HFF-Myc (cell line): Measurements from ENCODE around the gene TESK2.
A peak's percentile ranks its signal among the peaks of the same experiment; 100 is the strongest.
"Not testable (repeated sequence)": the region's sequence is repeated elsewhere in the genome, so short reads cannot be mapped to it uniquely, and the experiment has no call there.

ENCODE experiments used
- DNase-seq: peaks from one replicate; pipeline ENCODE4 v3.0.0-alpha.2; 2011; ENCODE audit warnings: low read depth; ENCODE audit errors: extremely low read depth
- H3K4me3 ChIP-seq: replicated peaks from 2 replicates; pipeline ENCODE4 v1.5.1; 2011; ENCODE audit warnings: low read depth, mild to moderate bottlenecking, control low read depth, low read length
- TF ChIP-seq, protein P1 (sequence below): IDR thresholded peaks from 2 replicates; pipeline ENCODE4 v1.5.1; 2012; ENCODE audit warnings: mild to moderate bottlenecking, low read depth, low read length, control low read depth; ENCODE audit errors: missing control alignments

TESK2 gene, protein sequence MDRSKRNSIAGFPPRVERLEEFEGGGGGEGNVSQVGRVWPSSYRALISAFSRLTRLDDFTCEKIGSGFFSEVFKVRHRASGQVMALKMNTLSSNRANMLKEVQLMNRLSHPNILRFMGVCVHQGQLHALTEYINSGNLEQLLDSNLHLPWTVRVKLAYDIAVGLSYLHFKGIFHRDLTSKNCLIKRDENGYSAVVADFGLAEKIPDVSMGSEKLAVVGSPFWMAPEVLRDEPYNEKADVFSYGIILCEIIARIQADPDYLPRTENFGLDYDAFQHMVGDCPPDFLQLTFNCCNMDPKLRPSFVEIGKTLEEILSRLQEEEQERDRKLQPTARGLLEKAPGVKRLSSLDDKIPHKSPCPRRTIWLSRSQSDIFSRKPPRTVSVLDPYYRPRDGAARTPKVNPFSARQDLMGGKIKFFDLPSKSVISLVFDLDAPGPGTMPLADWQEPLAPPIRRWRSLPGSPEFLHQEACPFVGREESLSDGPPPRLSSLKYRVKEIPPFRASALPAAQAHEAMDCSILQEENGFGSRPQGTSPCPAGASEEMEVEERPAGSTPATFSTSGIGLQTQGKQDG

DNA sequence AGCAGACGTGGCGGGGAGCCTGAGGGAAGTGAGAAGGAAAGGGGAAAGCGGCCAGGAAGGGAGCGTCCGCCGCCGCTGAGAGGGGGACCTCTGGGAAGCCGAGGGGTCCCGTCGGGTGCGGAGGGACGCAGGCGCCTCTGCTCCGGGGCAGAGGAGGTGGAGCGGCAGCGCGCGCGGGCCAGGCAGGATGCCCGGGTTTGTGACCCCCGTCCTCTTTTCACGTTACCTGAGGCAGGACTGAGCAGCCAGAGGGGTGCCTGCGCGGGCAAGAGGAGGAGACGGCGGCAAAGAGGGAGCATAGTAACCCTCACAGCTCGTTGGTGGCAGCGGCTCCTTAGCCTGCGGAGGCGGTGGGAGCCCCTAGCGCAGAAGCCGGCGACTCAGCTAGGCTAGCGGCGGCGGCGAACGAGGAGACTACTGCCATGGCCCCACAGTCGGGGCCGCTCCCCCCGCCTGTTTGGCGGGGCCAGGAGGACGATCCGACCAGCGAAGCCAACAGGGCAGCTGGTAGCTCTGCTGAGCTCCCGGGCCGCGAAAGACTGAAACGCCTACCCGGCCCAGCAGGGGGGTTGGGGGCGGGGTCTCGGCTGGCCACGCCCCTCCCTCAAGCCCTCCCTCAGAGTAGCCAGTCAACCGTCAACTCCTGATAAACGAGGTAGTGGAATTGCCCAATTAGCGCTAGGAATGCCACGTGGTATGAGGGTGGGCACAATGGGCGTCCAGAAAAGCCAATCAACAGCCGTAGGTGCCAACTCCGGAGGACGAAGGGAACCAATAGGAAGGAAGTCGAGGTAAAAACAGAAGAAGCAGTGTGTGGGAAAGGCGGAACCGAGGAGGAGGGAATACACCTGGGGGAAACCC lies at the start of gene TESK2:
TSS of gene TESK2 (minus strand) at position 538 of the 861 bp plus-strand sequence. CDS start 33,378 bp downstream, outside the sequence.
- TF ChIP-seq, protein P1, sequence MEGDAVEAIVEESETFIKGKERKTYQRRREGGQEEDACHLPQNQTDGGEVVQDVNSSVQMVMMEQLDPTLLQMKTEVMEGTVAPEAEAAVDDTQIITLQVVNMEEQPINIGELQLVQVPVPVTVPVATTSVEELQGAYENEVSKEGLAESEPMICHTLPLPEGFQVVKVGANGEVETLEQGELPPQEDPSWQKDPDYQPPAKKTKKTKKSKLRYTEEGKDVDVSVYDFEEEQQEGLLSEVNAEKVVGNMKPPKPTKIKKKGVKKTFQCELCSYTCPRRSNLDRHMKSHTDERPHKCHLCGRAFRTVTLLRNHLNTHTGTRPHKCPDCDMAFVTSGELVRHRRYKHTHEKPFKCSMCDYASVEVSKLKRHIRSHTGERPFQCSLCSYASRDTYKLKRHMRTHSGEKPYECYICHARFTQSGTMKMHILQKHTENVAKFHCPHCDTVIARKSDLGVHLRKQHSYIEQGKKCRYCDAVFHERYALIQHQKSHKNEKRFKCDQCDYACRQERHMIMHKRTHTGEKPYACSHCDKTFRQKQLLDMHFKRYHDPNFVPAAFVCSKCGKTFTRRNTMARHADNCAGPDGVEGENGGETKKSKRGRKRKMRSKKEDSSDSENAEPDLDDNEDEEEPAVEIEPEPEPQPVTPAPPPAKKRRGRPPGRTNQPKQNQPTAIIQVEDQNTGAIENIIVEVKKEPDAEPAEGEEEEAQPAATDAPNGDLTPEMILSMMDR, result peak; percentile 7
- DNase-seq, result peak; percentile 95

DNA sequence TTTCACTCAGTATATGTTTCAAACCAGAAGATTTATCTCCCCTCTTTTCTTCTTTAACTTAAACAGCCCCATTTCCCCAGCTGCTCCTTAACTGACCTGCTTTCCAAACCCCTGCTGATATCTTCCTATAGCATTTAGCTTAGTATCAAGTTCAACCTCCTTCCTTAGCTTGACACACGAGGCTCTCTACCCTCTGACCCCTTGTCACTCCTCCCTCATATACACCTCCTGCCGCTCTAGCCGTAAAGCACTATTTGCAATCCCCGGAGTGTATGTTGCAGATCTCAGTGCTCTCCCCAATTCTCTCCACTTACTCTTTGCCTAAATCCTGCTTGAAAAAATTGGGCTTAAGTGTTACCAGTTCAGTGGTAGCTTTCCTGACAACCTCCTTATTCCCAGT lies 45.9 kb upstream of the TESK2 start:
- H3K4me3 ChIP-seq, result no peak overlapping the region
- TF ChIP-seq, protein P1, result no peak
- DNase-seq, result no peak

More for the DNA sequence above, at the start of gene TESK2:
- peak within 1 kb of the TSS; percentile 53 for H3K4me3 ChIP-seq

DNA sequence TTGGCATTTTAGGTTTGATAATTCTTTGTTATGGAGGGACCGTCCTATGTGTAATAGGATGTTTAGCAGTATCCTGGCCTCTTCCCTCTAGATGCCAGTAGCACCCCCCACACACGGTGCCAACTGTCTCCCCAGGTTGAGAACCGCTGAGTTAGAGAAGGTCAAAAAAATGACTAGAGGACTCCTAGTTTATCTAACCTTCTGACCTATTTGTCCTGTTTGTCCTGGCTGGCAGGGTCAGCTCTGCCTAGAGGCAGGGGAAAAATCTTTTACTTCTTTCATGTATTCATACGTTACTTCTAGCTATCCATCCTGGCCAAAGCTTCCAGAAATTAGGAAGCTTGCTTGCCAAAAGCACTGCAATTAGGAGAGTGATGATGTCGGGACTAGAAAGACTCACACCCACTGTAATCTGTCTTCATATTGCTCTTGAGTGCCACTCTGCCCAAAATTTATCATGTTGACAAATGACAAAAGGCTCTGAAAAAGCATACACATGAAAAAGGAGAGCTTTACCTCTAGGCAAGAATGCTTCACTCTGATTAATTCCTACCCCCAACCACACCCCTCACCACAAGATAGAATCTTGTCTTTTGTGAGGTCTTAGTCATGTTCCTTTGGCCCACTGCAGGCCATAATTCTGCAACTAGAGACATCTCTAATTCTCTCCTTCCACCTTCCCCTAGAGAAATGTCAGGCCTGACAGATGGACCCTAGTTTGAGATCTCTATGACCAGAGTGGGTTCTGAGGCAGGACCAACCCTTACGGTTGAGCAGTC lies 45.2 kb upstream of the TESK2 start:
- no peak overlapping the region for H3K4me3 ChIP-seq
- no peak for DNase-seq
- TF ChIP-seq, protein P1, result no peak

DNA sequence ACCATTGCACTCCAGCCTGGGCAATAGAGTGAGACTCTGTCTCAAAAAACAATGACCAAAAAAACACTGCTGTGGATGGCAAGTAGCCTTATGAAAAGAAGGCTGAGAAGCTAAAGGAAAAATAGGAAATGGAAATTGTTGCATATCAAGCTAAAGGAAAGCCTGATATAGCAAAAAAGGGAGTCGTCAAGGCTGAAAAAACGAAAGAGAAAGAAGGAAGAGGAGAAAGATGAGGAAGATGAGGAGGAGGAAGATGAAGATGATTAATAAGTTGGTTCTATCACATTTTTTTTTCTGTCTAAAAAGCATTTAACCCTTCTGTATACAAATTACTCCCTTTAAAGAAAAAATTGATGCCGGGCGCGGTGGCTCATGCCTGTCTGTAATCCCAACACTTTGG lies 40.9 kb upstream of the TESK2 start:
- no peak for DNase-seq
- TF ChIP-seq, protein P1, result no peak
- H3K4me3 ChIP-seq, result no peak overlapping the region

DNA sequence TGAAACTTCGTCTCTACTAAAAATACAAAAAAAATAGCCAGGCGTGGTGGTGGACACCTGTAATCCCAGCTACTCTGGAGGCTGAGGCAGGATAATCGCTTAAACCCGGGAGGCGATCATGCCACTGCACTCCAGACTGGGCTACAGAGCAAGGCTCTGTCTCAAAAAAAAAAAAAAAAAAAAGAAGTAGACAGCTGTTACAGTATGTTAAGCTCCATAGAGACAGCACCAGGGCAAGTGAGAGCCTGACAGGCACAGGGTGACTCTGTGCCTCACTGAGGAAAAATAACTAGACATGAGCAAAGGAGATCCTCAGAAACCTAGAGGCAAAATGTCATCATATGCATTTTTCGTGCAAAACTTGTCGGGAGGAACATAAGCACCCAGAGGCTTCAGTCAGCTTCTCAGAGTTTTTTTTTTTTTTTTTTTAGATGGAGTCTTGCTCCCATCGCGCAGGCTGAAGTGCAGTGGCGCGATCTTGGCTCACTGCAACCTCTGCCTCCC lies 39.7 kb upstream of the TESK2 start:
- TF ChIP-seq, protein P1, result no peak
- DNase-seq, result no peak
- no peak overlapping the region for H3K4me3 ChIP-seq

DNA sequence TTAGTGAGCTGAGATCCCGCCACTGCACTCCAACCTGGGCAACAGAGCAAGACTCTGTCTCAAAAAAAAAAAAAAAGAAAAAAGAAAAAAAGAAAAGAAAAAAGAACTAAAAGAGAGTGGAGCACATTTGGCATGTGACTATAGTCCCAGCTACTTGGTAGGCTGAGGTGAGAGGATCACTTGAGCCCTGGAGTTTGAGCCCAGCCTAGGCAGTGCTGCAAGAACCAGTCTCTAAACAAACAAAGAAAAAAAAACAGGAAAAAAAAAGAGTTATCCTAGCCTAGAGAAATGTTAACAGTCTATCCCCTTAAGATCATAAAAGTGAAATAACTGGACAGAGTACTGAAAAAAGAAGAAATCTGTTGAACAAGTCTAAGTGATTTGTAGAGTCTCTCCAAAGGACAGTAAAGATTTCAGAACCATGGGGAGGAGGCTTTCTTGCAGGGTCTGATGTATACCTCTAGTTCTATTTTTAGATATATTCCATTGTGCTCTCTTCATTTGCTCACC lies 35.2 kb upstream of the TESK2 start:
- DNase-seq, result no peak
- H3K4me3 ChIP-seq, result no peak overlapping the region
- TF ChIP-seq, protein P1, result no peak

DNA sequence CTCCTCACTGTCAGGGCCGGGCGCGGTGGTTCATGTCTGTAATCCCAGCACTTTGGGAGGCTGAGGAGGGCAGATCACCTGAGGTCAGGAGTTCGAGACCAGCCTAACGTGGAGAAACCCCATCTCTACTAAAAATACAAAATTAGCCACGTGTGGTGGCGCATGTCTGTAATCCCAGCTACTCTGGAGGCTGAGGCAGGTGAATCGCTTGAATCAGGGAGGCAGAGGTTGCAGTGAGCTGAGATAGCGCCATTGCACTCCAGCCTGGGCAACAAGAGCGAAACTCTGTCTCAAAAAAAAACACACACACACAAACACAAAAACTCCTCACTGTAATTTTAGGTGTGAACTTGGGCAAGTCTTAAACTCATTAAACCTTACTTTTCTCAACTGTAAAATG lies 33.0 kb upstream of the TESK2 start:
- H3K4me3 ChIP-seq, DNase-seq: not testable (repeated sequence)

DNA sequence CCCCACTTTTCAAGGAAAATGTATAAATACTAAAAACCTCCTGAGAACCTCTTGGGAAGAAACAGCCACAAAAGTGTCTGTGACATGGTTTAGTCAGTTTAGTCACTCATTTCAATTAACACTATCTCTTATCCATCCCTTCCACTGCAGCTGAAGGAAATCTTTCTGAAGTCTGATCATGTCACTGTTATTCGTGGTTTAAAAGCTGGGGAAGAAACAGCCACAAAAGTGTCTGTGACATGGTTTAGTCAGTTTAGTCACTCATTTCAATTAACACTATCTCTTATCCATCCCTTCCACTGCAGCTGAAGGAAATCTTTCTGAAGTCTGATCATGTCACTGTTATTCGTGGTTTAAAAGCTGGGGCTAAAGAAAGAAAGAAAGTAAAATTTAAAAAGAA lies 32.6 kb upstream of the TESK2 start:
- not testable (repeated sequence) for H3K4me3 ChIP-seq, DNase-seq
